Measurements from ENCODE around the gene PLA2G4B. TPM values are rescaled to one million over a fixed set of nuclear protein-coding genes. Genes with fewer than 3 reads are reported as not detected.

PLA2G4B gene
- total RNA-seq, 1 donor from 2014 or later = 8.2 TPM

DNA sequence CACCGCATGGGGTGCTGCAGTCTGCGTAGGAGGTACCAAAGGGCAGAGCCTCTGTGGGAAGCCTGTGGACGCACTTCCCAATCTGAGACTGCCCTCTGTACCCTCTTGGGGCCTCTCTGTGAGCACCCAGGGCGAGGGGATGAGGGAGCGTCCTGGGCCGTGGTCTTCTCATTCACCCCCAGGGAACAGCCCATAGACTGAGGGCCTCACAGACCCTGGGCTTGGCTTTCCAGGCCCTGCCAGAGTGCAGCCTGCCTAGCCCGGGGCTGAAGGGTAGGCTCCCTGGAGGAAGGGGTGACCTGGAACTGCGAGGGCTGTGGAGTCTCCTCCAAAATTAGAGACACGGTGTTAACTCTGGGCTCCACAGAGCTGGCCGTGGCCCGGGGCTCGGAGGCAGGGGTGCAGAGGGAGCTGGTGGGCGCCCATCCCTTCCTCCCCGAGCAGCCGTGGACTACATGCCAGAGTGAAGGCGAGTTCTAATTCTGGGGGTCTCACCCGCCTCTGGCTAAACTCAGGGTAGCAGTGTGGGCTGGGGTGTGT, 55.7 kb downstream of the PLA2G4B start:
- Histone ChIP-seq H3K27me3 (ENCODE audit: control insufficient read depth, insufficient read depth, low read length) (no peaks in the 10 kb centered on the region), H3K4me3 (ENCODE audit: low read depth, low read length) (peak overlapping the region; percentile 12), H3K36me3 (ENCODE audit: control insufficient read depth, insufficient read depth, low read length) (peaks cover 3% of the 10 kb centered on the region)
- DNase-seq (ENCODE audit: low read depth) = no peak
- TF ChIP-seq, protein P1, sequence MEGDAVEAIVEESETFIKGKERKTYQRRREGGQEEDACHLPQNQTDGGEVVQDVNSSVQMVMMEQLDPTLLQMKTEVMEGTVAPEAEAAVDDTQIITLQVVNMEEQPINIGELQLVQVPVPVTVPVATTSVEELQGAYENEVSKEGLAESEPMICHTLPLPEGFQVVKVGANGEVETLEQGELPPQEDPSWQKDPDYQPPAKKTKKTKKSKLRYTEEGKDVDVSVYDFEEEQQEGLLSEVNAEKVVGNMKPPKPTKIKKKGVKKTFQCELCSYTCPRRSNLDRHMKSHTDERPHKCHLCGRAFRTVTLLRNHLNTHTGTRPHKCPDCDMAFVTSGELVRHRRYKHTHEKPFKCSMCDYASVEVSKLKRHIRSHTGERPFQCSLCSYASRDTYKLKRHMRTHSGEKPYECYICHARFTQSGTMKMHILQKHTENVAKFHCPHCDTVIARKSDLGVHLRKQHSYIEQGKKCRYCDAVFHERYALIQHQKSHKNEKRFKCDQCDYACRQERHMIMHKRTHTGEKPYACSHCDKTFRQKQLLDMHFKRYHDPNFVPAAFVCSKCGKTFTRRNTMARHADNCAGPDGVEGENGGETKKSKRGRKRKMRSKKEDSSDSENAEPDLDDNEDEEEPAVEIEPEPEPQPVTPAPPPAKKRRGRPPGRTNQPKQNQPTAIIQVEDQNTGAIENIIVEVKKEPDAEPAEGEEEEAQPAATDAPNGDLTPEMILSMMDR (IDR thresholded peaks at IDR 0.05; ENCODE audit: insufficient read depth, low read length, severe bottlenecking) = no peak
- no peak for FAIRE-seq

DNA sequence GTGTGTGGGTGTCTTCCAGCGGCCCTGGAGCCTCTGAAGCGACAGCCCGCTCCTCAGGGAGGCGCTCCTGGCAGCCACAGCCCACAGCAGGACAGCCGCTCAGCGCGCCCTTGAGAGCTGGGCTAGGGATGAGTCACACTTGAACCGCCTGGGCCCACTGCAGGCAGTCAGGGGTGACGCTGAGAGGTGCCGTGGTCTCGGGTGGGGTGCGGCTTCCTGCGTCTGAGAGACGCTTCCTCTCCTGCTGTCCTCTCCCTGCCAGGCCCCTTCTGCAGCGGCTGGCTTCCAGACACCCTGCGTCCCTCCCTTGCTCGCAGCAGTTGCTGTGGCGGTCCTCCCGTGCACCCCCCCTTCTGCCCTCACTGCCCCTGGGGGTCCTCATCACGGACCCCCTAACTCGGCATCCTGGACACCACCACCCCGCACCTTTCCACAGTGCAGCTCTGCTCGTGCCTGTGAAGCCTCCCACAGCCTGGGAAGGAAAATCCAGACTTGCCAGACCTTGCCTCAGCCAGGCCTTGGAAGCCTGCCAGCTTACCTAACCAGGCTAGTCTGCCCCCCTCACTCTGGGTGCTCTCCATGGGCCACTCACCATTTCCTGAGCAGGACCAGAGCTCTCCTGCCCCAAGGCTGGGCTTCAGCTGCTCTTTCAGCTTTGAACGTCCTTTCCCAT, 56.3 kb downstream of the PLA2G4B start:
- Histone ChIP-seq H3K27me3 (ENCODE audit: control insufficient read depth, insufficient read depth, low read length) (no peaks in the 10 kb centered on the region), H3K36me3 (ENCODE audit: control insufficient read depth, insufficient read depth, low read length) (peaks cover 3% of the 10 kb centered on the region), H3K4me3 (ENCODE audit: low read depth, low read length) (peak overlapping the region; percentile 12)
- FAIRE-seq (peak; percentile 81), DNase-seq (ENCODE audit: low read depth) (peak; percentile 86)
- TF ChIP-seq, protein P1 (IDR thresholded peaks at IDR 0.05; ENCODE audit: insufficient read depth, low read length, severe bottlenecking) = peak; percentile 20

DNA sequence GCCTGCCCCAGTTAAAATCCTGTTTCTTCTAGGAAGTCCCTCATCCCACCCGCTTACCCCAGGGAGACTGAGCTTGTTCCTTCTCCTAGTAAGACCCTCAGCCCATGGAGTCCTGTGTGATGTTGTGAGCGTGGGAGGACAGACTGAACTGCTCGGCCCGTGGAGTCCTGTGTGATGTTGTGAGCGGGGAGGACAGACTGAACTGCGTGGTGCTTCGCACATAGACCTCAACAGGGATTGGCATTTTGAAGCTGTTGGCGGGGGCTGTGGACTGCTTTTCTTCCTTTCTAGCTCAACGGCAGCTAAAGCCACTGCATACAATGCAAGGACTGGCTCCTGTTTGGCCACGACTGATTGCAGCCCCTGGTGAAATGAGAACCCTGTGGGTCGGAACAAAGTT, 56.8 kb downstream of the PLA2G4B start:
- TF ChIP-seq, protein P1 (IDR thresholded peaks at IDR 0.05; ENCODE audit: insufficient read depth, low read length, severe bottlenecking) = no peak
- Histone ChIP-seq H3K27me3 (ENCODE audit: control insufficient read depth, insufficient read depth, low read length) (no peaks in the 10 kb centered on the region), H3K36me3 (ENCODE audit: control insufficient read depth, insufficient read depth, low read length) (peaks cover 6% of the 10 kb centered on the region), H3K4me3 (ENCODE audit: low read depth, low read length) (no peak overlapping the region)
- DNase-seq (ENCODE audit: low read depth) (no peak), FAIRE-seq (no peak)

DNA sequence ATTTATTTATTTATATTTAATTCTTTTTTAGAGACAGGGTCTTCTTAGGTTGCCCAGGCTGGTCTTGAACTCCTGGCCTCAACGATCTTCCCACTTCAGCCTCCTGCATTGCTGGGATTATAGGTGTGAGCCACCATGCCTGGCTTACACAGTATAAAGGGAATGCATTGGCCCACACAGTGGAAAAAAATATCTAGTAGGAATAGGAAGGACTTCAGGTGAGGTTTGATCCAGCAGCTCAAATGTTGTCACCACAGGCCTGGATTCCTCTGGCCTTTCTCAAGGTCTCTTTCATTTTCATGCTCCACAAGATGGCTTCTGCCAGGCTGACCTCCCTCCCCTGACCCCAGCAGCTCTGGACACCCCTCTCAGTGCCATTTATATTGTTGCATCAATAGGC, 57.3 kb downstream of the PLA2G4B start:
- H3K27me3 ChIP-seq (ENCODE audit: control insufficient read depth, insufficient read depth, low read length) = no peaks in the 10 kb centered on the region
- no peak for DNase-seq (ENCODE audit: low read depth)
- FAIRE-seq = no peak
- peaks cover 11% of the 10 kb centered on the region for H3K36me3 ChIP-seq (ENCODE audit: control insufficient read depth, insufficient read depth, low read length)
- TF ChIP-seq, protein P1 (IDR thresholded peaks at IDR 0.05; ENCODE audit: insufficient read depth, low read length, severe bottlenecking) = no peak
- H3K4me3 ChIP-seq (ENCODE audit: low read depth, low read length) = no peak overlapping the region

DNA sequence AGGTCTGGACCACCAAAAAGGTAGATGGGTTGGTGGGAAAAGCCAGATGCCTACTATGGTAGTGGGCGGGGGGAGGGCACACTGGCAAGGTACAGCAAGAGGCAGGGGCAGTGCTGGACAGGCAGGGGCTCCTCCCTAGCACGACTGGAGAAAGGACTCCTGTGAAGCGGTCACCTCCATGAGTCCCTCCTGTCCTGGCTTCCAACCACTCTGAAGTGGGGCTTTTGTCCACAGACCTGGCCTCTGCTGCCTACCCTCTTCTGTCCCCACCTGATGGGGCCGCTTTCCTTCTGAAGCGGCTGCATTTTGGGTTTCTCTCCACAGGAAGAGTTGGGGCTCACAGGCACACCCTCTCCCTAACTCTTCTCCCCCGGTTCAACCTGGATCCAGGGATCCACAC, 57.9 kb downstream of the PLA2G4B start:
- DNase-seq (ENCODE audit: low read depth) (no peak), FAIRE-seq (no peak)
- TF ChIP-seq, protein P1 (IDR thresholded peaks at IDR 0.05; ENCODE audit: insufficient read depth, low read length, severe bottlenecking) = no peak
- Histone ChIP-seq H3K36me3 (ENCODE audit: control insufficient read depth, insufficient read depth, low read length) (peaks cover 13% of the 10 kb centered on the region), H3K4me3 (ENCODE audit: low read depth, low read length) (no peak overlapping the region), H3K27me3 (ENCODE audit: control insufficient read depth, insufficient read depth, low read length) (no peaks in the 10 kb centered on the region)
